Esophagus squamous epithelium (tissue), 5 donors: ENCODE data around the gene NRK. TPM values are rescaled to one million over a fixed set of nuclear protein-coding genes. Genes with fewer than 3 reads are reported as not detected.

Source experiments
- DNase-seq: peaks from one replicate; lab custom pipeline; 2025; lab: John Stamatoyannopoulos, UW
- H3K27ac ChIP-seq, 4 donors: fragments of 200-600 bp; sonication (generic); one replicate each; pipeline ENCODE4 v1.5.1; 2016 to 2019; ENCODE audit warnings: mild to moderate bottlenecking in 1 of 4
- H3K27me3 ChIP-seq, 4 donors: fragments of 200-600 bp; sonication (generic); 1 replicate in 3 of 4; 2 replicates in 1 of 4; pipeline versions ENCODE4 v1.5.1 to v1.6.0; 2017 to 2021; ENCODE audit warnings: antibody characterized with exemption in 1 of 4
- H3K36me3 ChIP-seq, 3 donors: fragments of 200-600 bp; sonication (generic); one replicate each; pipeline ENCODE4 v1.5.1; 2016 to 2019
- H3K4me1 ChIP-seq, 3 donors: fragments of 200-600 bp; sonication (generic); one replicate each; pipeline ENCODE4 v1.5.1; 2017 to 2019
- H3K4me3 ChIP-seq, 4 donors: fragments of 200-600 bp; sonication (generic); 1 replicate in 3 of 4; 2 replicates in 1 of 4; pipeline ENCODE4 v1.5.1; 2016 to 2019; ENCODE audit warnings: mild to moderate bottlenecking in 2 of 4, moderate library complexity in 1 of 4
- H3K9me3 ChIP-seq, 3 donors: fragments of 200-600 bp; sonication (generic); one replicate each; pipeline ENCODE4 v1.5.1; 2016 to 2019
- CTCF ChIP-seq, 6 experiments: fragments of 450-650 bp in 4 of 6; fragments of 200-600 bp in 2 of 6; sonication (generic) in 2 of 6; IDR thresholded peaks; one replicate each; pipeline ENCODE4 v1.5.1; 2016 to 2019; ENCODE audit warnings: antibody characterized with exemption in 6 of 6, mild to moderate bottlenecking in 4 of 6, moderate library complexity in 4 of 6
- POLR2A ChIP-seq, 4 donors: fragments of 450-650 bp; IDR thresholded peaks; one replicate each; pipeline ENCODE4 v1.6.1; 2017; ENCODE audit warnings: antibody characterized with exemption in 4 of 4, mild to moderate bottlenecking in 4 of 4, moderate library complexity in 3 of 4
- WGBS, 2 donors: methylation state at CpG; one replicate each; pipeline ENCODE4 v1.1.5; 2018; 5-methylcytosine and 5-hydroxymethylcytosine counted together
- intact Hi-C: fragments of 100-400 bp; cut with DNase I; formaldehyde crosslinking; loops from one replicate; pipeline ENCODE4 v1.15.0; 2022
- total RNA-seq, 4 donors: library from RNA; depleted of rRNA; stranded (reverse); fragments of >200 nt; gene quantifications; one replicate each; pipeline ENCODE4 v1.1.0, GENCODE V29; 2016
- donor health status: DM: yes; HTN: yes; CAD: no.

NRK gene
- total RNA-seq, 4 donors from 2014 or later, result 1.1 TPM; not detected in 3

- no peaks in the 10 kb centered on the region for H3K4me1 ChIP-seq
- no peak for DNase-seq
- intact Hi-C loops, result no loop called here
- H3K27ac ChIP-seq, result no peak overlapping the region
- no peak for TF ChIP-seq CTCF (IDR thresholded peaks at IDR 0.05)
- TF ChIP-seq POLR2A (IDR thresholded peaks at IDR 0.05), result no peak
- 62 to 76% methylated on average over 2 to 3 of the region's 3 CpGs for WGBS, 2 donors
- H3K9me3 ChIP-seq, result no peaks in the 10 kb centered on the region
- no peaks in the 10 kb centered on the region for H3K27me3 ChIP-seq
- no peak overlapping the region for H3K4me3 ChIP-seq
- no peaks in the 10 kb centered on the region for H3K36me3 ChIP-seq
Measured at GRCh38 chrX:105945266-105945665, 122.9 kb downstream of the NRK start.

GRCh38 chrX:105969487-105969886, 147.1 kb downstream of the NRK start:
- no peaks in the 10 kb centered on the region for H3K4me1 ChIP-seq
- 74 to 81% methylated on average over 3 to 5 of the region's 5 CpGs for WGBS, 2 donors
- TF ChIP-seq POLR2A (IDR thresholded peaks at IDR 0.05) (no peak), CTCF (IDR thresholded peaks at IDR 0.05) (no peak)

GRCh38 chrX:105972690-105973386, 150.5 kb downstream of the NRK start:
- H3K9me3 ChIP-seq, result no peaks in the 10 kb centered on the region
- H3K27ac ChIP-seq, result no peak overlapping the region
- WGBS, 2 donors, result 40 to 52% methylated on average over 1 to 3 of the region's 3 CpGs
- no peaks in the 10 kb centered on the region for H3K27me3 ChIP-seq
- H3K36me3 ChIP-seq, result no peaks in the 10 kb centered on the region
- TF ChIP-seq POLR2A (IDR thresholded peaks at IDR 0.05) (no peak), CTCF (IDR thresholded peaks at IDR 0.05) (no peak)
- no peaks in the 10 kb centered on the region for H3K4me1 ChIP-seq
- no peak overlapping the region for H3K4me3 ChIP-seq
- intact Hi-C loops, result no loop called here
- DNase-seq, result no peak

More at GRCh38 chrX:105969487-105969886, 147.1 kb downstream of the NRK start:
- no peak overlapping the region for H3K4me3 ChIP-seq
- H3K9me3 ChIP-seq, result no peaks in the 10 kb centered on the region
- H3K36me3 ChIP-seq, result no peaks in the 10 kb centered on the region
- intact Hi-C loops, result no loop called here
- no peak for DNase-seq
- H3K27me3 ChIP-seq, result no peaks in the 10 kb centered on the region
- H3K27ac ChIP-seq, result no peak overlapping the region

GRCh38 chrX:105973387-105973739, 151.0 kb downstream of the NRK start:
- WGBS, 2 donors, result 10 to 31% methylated on average over 2 to 3 of the region's 3 CpGs
- no peaks in the 10 kb centered on the region for H3K27me3 ChIP-seq
- H3K27ac ChIP-seq, result no peak overlapping the region
- no peak for TF ChIP-seq CTCF (IDR thresholded peaks at IDR 0.05)
- no peak for TF ChIP-seq POLR2A (IDR thresholded peaks at IDR 0.05)
- intact Hi-C loops, result no loop called here
- H3K4me1 ChIP-seq, result no peaks in the 10 kb centered on the region
- H3K4me3 ChIP-seq, result no peak overlapping the region
- no peak for DNase-seq
- no peaks in the 10 kb centered on the region for H3K9me3 ChIP-seq
- H3K36me3 ChIP-seq, result no peaks in the 10 kb centered on the region

GRCh38 chrX:105975382-105975781, 153.0 kb downstream of the NRK start:
- intact Hi-C loops, result no loop called here
- no peak for TF ChIP-seq POLR2A (IDR thresholded peaks at IDR 0.05)
- TF ChIP-seq CTCF (IDR thresholded peaks at IDR 0.05), result no peak
- H3K27me3 ChIP-seq, result no peaks in the 10 kb centered on the region
- no peaks in the 10 kb centered on the region for H3K36me3 ChIP-seq
- H3K27ac ChIP-seq, result no peak overlapping the region
- no peak overlapping the region for H3K4me3 ChIP-seq
- H3K9me3 ChIP-seq, result no peaks in the 10 kb centered on the region
- no peaks in the 10 kb centered on the region for H3K4me1 ChIP-seq
- DNase-seq, result no peak
